OCI-LY1 (cell line): Measurements from ENCODE around the gene DIAPH1.

ENCODE experiments used
- EZH2 ChIP-seq: fragments of 200-600 bp; sonication (generic), shearing (Covaris generic); IDR thresholded peaks from 2 replicates; pipeline ENCODE4 v1.8.0; 2017; ENCODE audit warnings: borderline replicate concordance, mixed run types, mild to moderate bottlenecking, antibody characterized with exemption, low read length, moderate library complexity, mixed read lengths
- TF ChIP-seq, protein P1 (sequence below): fragments of 200-600 bp; sonication (generic), shearing (Covaris generic); IDR thresholded peaks from 2 replicates; pipeline ENCODE4 v1.5.1; 2017; ENCODE audit warnings: mild to moderate bottlenecking, antibody characterized with exemption, low read length, moderate library complexity, mixed read lengths

DNA sequence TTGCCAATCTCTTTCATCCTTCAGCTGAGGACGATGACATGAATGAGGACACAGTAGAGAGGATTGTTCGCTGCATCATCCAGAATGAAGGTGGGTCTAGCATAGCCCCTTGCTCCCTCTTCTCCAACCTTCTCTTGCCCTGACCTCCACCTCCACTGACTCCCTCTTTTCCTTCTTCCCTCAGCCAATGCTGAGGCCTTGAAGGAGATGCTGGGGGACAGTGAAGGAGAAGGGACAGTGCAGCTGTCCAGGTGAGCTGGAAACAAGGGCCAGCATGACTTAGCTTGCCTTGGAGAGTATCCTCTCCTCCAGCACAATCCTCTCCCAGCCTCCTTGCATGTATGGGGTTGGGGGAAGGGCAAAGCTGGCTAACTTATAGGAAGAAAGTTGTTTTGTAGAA, 20.0 kb upstream of the DIAPH1 start:
- TF ChIP-seq, protein P1, sequence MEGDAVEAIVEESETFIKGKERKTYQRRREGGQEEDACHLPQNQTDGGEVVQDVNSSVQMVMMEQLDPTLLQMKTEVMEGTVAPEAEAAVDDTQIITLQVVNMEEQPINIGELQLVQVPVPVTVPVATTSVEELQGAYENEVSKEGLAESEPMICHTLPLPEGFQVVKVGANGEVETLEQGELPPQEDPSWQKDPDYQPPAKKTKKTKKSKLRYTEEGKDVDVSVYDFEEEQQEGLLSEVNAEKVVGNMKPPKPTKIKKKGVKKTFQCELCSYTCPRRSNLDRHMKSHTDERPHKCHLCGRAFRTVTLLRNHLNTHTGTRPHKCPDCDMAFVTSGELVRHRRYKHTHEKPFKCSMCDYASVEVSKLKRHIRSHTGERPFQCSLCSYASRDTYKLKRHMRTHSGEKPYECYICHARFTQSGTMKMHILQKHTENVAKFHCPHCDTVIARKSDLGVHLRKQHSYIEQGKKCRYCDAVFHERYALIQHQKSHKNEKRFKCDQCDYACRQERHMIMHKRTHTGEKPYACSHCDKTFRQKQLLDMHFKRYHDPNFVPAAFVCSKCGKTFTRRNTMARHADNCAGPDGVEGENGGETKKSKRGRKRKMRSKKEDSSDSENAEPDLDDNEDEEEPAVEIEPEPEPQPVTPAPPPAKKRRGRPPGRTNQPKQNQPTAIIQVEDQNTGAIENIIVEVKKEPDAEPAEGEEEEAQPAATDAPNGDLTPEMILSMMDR: no peak
- TF ChIP-seq EZH2: no peak
